Activated CD4-positive, alpha-beta memory T cell treated with anti-CD3 and anti-CD28 coated beads, Interleukin-2, amount 10 ng/mL, durations not matched to agents 7 days and 5 days (primary cell): ENCODE results near the gene RBP2. TPM values are rescaled to one million over a fixed set of nuclear protein-coding genes. Genes with fewer than 3 reads are reported as not detected.

Experiments
- CTCF ChIA-PET: fragments of 350-600 bp; sonication (Branson Sonifier 250); formaldehyde crosslinking; loops from one replicate; lab custom pipeline; 2021; ENCODE audit warnings: antibody characterized with exemption, inconsistent platforms; lab: Charles Lee
- POLR2A ChIA-PET: fragments of 350-600 bp; sonication (Branson Sonifier 250); formaldehyde crosslinking; loops from one replicate; lab custom pipeline; 2021; ENCODE audit warnings: antibody characterized with exemption; lab: Charles Lee
- DNase-seq: peaks from one replicate; pipeline ENCODE4 v3.0.0-alpha.2; 2020
- H3K27ac Mint-ChIP-seq: one replicate; pipeline ENCODE4 v1.8.0; 2021; ENCODE audit warnings: mild to moderate bottlenecking, mixed read lengths
- H3K27me3 Mint-ChIP-seq: one replicate; pipeline ENCODE4 v1.8.0; 2021; ENCODE audit warnings: mixed read lengths
- H3K36me3 Mint-ChIP-seq: one replicate; pipeline ENCODE4 v1.8.0; 2021; ENCODE audit warnings: low read depth, mixed read lengths
- H3K4me1 Mint-ChIP-seq: one replicate; pipeline ENCODE4 v1.8.0; 2021; ENCODE audit warnings: mixed read lengths
- H3K4me3 Mint-ChIP-seq: one replicate; pipeline ENCODE4 v1.8.0; 2021; ENCODE audit warnings: mild to moderate bottlenecking, mixed read lengths
- H3K9me3 Mint-ChIP-seq: one replicate; pipeline ENCODE4 v1.8.0; 2021; ENCODE audit warnings: mixed read lengths
- total RNA-seq, 2 experiments: library from RNA; stranded (reverse); gene quantifications; one replicate each; pipeline ENCODE4 v1.2.3, GENCODE V29; 2021

RBP2 gene
- total RNA-seq, 2 experiments from 2014 or later: not detected

DNA sequence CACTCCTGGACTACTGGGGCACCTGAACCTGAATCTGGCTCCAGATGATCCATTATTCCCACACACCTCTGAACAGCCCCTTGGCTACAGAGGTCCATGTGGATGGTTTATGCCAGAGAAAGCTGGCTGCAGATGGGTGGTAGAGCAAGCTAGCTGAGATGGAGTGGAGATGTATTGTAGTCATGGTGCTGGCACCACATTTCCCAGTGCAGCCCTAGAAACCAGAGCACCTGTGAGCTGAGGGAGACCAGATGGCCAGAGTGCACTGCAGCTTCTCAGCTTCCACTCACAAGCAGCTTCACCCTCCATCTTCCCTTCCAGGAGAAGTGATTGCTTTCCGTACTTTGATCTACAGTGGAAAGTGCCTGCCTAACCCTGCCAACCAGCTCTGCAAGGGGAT, 33.3 kb upstream of the RBP2 start:
- POLR2A ChIA-PET: no interaction called here
- H3K4me1 Mint-ChIP-seq: no peaks in the 10 kb centered on the region
- H3K27me3 Mint-ChIP-seq: no peaks in the 10 kb centered on the region
- no peak overlapping the region for H3K27ac Mint-ChIP-seq
- no peak overlapping the region for H3K4me3 Mint-ChIP-seq
- H3K9me3 Mint-ChIP-seq: no peaks in the 10 kb centered on the region
- CTCF ChIA-PET: no interaction called here
- no peaks in the 10 kb centered on the region for H3K36me3 Mint-ChIP-seq
- DNase-seq: no peak

DNA sequence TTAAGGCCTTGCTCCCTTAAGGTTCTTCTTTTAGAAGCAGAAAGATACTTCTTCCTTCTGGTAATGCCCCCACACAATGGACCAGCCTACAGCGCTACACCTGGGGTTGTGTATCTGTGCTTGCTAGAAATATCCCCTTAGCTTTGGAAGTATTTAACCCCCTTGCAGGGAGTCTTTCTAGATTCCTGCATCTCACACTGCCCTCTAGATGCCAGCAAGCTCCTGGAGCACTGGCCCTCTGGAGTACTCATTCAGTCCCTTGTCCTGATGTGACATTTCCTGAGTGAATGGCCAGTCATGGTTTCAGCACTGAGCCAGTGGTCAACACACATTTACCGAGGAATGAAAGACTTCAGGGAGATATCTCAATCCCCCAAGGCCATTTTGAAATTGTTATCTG, 30.4 kb upstream of the RBP2 start:
- no peaks in the 10 kb centered on the region for H3K9me3 Mint-ChIP-seq
- CTCF ChIA-PET: no interaction called here
- POLR2A ChIA-PET: no interaction called here
- no peaks in the 10 kb centered on the region for H3K4me1 Mint-ChIP-seq
- H3K36me3 Mint-ChIP-seq: no peaks in the 10 kb centered on the region
- H3K4me3 Mint-ChIP-seq: no peak overlapping the region
- H3K27ac Mint-ChIP-seq: no peak overlapping the region
- DNase-seq: no peak
- no peaks in the 10 kb centered on the region for H3K27me3 Mint-ChIP-seq

DNA sequence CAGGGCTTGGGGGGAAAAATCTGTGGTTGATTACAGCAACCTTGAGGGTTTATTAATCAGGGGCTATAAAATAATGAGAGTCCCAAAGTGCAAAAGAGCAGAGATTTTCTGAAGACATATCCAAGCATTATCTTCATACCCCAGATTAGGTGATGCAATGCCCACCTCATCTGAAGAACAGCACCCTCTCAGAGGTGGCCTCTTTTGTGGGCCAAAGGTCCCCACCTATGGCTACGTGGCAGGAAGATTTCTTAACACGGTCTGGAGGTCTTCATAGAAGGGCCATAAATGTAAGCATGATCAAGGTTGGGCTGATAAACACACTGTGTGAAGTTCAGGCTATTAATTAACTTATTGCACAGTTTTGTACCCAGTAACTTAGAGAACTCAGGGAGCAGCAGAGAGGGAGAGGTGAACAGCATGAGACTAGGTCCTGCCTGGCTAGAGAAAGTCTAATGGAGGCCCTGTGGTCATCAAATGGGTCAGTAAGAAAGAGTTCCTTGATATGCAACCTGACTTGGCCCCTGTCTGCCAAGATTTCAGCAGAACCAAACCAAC, 29.6 kb upstream of the RBP2 start:
- Mint-ChIP-seq H3K4me1 (no peaks in the 10 kb centered on the region), H3K27me3 (no peaks in the 10 kb centered on the region), H3K9me3 (no peaks in the 10 kb centered on the region), H3K4me3 (no peak overlapping the region), H3K36me3 (no peaks in the 10 kb centered on the region), H3K27ac (no peak overlapping the region)
- no peak for DNase-seq
- ChIA-PET POLR2A (no interaction called here), CTCF (no interaction called here)

DNA sequence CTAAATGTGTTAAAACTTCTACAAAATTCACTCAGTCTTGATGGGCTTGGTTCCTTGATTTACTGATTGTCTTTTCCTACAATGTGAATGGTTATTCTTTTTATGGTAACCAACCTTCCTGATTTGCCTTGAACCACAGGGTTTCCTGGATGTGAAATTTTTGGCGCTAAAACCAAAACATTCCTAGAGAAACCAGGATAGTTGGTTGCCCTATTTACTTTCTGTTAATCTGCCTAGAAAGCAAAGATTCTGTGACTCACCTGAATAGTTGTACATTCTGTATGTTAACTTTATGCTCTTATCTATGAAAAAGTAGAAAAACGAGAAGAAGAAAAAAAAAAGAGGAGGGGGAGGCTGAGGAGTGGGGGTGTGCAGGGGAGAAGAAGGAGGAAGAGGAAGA, 23.2 kb upstream of the RBP2 start:
- ChIA-PET POLR2A (no interaction called here), CTCF (no interaction called here)
- H3K9me3 Mint-ChIP-seq: peaks cover 2% of the 10 kb centered on the region
- no peaks in the 10 kb centered on the region for H3K27me3 Mint-ChIP-seq
- H3K27ac Mint-ChIP-seq: no peak overlapping the region
- no peak for DNase-seq
- H3K4me3 Mint-ChIP-seq: no peak overlapping the region
- H3K4me1 Mint-ChIP-seq: no peaks in the 10 kb centered on the region
- H3K36me3 Mint-ChIP-seq: no peaks in the 10 kb centered on the region

DNA sequence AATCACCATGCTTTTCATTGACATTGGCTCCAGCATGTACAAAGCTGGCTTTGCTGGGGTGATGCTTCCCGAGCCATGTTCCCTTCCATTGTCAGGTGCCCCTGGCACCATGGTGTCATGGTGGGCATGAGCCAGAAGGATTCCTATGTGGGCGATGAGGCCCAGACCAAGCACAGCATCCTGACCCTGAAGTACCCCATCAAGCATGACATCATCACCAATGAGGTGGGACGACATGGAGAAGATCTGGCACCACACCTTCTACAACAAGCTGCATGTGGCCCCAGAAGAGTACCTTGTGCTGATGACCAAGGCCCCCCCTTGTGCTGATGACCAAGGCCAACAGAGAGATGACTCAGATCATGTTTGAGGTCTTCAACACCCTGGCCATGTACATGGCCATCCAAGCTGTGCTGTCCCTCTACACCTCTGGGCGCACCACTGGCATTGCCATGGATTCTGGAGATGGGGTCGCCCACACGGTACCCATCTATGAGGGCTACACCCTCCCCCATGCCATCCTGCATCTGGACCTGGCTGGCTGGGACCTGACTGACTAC, 17.6 kb upstream of the RBP2 start:
- Mint-ChIP-seq H3K36me3 (no peaks in the 10 kb centered on the region), H3K27me3 (peaks cover 4% of the 10 kb centered on the region), H3K4me1 (no peaks in the 10 kb centered on the region), H3K9me3 (peaks cover 3% of the 10 kb centered on the region), H3K27ac (no peak overlapping the region), H3K4me3 (no peak overlapping the region)
- POLR2A ChIA-PET: no interaction called here
- CTCF ChIA-PET: no interaction called here
- no peak for DNase-seq

DNA sequence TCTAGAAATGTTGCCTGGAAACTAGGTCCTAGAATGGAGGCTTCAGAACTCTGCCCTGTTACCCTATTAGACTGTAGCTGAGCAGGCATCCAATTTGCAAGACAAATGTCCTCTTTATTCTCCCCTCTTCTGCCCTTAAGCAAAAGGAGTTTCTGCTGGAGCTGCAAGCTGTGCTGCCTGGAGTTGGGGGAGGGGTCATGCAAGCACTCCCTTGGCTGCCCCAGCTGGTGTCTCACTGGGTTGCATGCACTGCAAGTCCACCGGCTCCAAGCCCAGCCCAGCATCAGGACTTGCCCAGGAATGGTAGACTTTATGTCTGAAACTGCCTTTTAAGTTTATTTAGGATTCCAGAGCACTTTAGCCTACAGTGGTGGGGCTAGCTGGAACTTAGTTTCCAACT, 15.7 kb upstream of the RBP2 start:
- CTCF ChIA-PET: no interaction called here

GRCh38 chr3:139491027-139491700, 14.8 kb upstream of the RBP2 start:
- peaks cover 3% of the 10 kb centered on the region for H3K9me3 Mint-ChIP-seq
- H3K36me3 Mint-ChIP-seq: no peaks in the 10 kb centered on the region
- DNase-seq: no peak
- H3K4me1 Mint-ChIP-seq: no peaks in the 10 kb centered on the region
- POLR2A ChIA-PET: no interaction called here
- H3K27me3 Mint-ChIP-seq: peaks cover 8% of the 10 kb centered on the region
- H3K4me3 Mint-ChIP-seq: no peak overlapping the region
- CTCF ChIA-PET: no interaction called here
- H3K27ac Mint-ChIP-seq: no peak overlapping the region

More for the DNA sequence above, 15.7 kb upstream of the RBP2 start:
- H3K4me1 Mint-ChIP-seq: no peaks in the 10 kb centered on the region
- no peak for DNase-seq
- H3K9me3 Mint-ChIP-seq: peaks cover 3% of the 10 kb centered on the region
- no peak overlapping the region for H3K4me3 Mint-ChIP-seq
- POLR2A ChIA-PET: no interaction called here
- H3K36me3 Mint-ChIP-seq: no peaks in the 10 kb centered on the region
- no peak overlapping the region for H3K27ac Mint-ChIP-seq
- H3K27me3 Mint-ChIP-seq: peaks cover 8% of the 10 kb centered on the region

- ChIA-PET CTCF (no interaction called here), POLR2A (no interaction called here)
- H3K27ac Mint-ChIP-seq: no peak overlapping the region
- peaks cover 2% of the 10 kb centered on the region for H3K27me3 Mint-ChIP-seq
- no peak for DNase-seq
- H3K9me3 Mint-ChIP-seq: no peaks in the 10 kb centered on the region
- no peaks in the 10 kb centered on the region for H3K4me1 Mint-ChIP-seq
- no peaks in the 10 kb centered on the region for H3K36me3 Mint-ChIP-seq
- H3K4me3 Mint-ChIP-seq: no peak overlapping the region
Measured at GRCh38 chr3:139482206-139482605, 5.9 kb upstream of the RBP2 start.

DNA sequence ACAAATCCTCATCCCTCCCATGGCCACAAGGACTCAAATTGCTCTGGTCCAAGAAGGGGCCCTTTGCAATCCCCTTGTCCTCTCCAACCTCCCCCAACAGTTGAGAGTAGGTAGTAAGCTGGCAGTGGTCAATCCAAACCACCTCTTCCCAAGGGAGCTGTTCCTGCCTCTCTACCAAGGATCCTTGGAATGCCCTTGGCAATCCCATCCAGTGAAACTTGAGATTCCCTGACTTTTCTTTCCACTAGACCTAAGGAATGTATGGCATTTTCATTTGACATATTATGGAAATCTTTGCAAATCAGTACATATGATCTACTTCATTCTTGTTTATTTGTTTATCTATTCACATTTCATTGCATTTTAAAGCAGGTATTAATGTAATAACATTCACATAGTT, 4.8 kb upstream of the RBP2 start:
- H3K27ac Mint-ChIP-seq: no peak overlapping the region
- POLR2A ChIA-PET: no interaction called here
- no peak for DNase-seq
- no peaks in the 10 kb centered on the region for H3K36me3 Mint-ChIP-seq
- peaks cover 2% of the 10 kb centered on the region for H3K27me3 Mint-ChIP-seq
- no peak overlapping the region for H3K4me3 Mint-ChIP-seq
- no peaks in the 10 kb centered on the region for H3K4me1 Mint-ChIP-seq
- H3K9me3 Mint-ChIP-seq: no peaks in the 10 kb centered on the region
- CTCF ChIA-PET: no interaction called here

DNA sequence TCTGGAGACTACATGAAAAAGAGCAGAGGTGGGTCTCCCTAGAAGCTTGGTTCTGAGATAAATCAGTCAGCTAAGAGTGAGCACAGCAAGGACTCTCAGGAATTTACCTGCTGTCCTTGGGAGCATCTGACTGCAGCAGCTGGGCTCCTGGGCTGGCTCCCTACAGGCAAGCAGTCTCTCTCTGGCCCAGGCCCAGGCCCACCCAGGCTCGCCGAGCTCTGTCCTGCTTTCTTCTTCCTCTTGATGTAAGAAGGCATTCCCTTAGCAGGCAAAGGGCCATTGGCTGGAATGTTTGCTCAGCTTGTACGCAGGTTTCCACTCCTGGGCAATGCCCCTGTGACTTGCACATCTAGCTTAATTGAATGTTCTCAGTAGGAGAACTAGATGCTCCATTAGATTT, 4.3 kb upstream of the RBP2 start:
- H3K9me3 Mint-ChIP-seq: no peaks in the 10 kb centered on the region
- POLR2A ChIA-PET: no interaction called here
- H3K4me1 Mint-ChIP-seq: no peaks in the 10 kb centered on the region
- no peak overlapping the region for H3K4me3 Mint-ChIP-seq
- CTCF ChIA-PET: no interaction called here
- DNase-seq: no peak
- no peaks in the 10 kb centered on the region for H3K36me3 Mint-ChIP-seq
- H3K27me3 Mint-ChIP-seq: peaks cover 2% of the 10 kb centered on the region
- no peak overlapping the region for H3K27ac Mint-ChIP-seq

DNA sequence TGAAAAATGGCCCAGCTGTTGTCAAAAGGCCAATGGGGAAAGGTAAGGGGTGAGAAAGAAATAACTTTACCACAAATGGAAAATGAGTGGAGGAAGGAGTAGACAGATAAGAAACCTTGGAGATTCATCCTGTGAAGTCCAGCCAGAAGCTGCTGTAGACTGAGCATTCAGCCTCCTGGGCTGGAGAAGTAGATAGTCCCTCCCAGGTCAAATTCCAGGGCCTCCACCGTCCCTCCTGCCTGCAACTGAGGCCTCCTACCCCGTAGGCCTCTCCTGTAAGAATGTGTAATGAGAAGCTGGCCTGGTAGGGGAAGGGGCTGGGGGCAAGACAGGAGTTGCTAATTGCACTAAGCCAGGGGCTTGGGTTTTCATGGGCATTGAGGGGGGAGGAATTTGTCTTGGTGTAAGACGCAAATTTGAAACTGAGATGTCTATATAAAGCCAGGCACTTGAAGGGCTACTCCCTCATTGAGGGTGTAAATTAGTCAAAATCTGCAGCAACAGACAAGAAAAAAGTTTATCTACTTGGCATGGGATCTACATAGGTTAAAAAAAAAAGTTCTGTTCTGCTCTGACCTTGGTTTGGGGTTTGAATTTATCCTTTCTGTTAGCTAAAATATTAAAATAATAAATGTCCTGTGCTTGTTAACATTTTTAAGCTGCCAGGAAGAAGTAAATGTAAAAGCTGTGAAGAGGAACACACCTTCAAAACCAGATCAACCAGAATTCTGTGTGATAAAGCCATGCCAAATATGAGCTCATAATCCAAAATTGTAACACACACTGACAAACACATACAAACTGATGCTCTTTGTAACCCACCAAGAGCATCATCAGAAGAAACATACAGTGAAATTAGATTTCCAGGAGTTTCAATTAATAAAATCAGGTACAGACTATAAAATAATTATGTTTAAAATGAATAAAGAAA, 1.7 kb upstream of the RBP2 start:
- Mint-ChIP-seq H3K4me3 (no peak overlapping the region), H3K36me3 (no peaks in the 10 kb centered on the region)
- CTCF ChIA-PET: no interaction called here

DNA sequence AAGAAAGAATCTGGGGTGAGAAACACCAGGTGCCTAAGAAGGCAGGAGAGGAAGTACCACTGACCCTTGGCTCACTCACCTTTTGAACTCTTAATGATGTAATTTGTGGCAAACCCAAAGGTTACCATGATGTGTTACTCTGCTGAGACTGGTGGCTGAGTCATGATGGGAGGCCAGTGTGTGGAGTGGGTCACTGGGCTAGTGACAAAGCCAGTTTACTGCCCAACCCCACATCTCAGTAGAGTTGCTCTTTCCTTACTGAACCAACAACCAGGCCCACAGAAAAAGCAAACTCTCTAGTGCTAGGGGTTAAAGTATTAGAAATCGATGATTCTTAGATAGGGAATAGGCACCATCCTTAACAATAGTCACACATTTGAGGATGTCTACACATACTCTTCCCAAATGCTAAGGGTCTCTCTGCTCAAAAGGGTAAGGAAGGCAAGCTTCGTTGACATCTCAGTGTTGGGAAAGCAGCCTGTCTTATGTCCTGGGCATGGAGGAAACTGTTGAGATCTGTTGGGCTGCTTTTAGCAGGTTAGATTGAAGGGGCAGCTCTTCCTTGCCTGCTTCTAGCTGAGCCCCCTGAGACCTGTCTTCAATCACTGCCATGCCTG, 3.1 kb downstream of the RBP2 start:
- DNase-seq: no peak
- POLR2A ChIA-PET: no interaction called here
- no peaks in the 10 kb centered on the region for H3K9me3 Mint-ChIP-seq
- H3K4me1 Mint-ChIP-seq: no peaks in the 10 kb centered on the region
- no peak overlapping the region for H3K4me3 Mint-ChIP-seq
- CTCF ChIA-PET: no interaction called here
- no peak overlapping the region for H3K27ac Mint-ChIP-seq
- no peaks in the 10 kb centered on the region for H3K36me3 Mint-ChIP-seq
- peaks cover 2% of the 10 kb centered on the region for H3K27me3 Mint-ChIP-seq

More for the DNA sequence above, 1.7 kb upstream of the RBP2 start:
- Mint-ChIP-seq H3K27ac (no peak overlapping the region), H3K9me3 (no peaks in the 10 kb centered on the region), H3K27me3 (peaks cover 2% of the 10 kb centered on the region), H3K4me1 (no peaks in the 10 kb centered on the region)
- POLR2A ChIA-PET: no interaction called here
- DNase-seq: no peak

- H3K4me3 Mint-ChIP-seq: no peak overlapping the region
- CTCF ChIA-PET: no interaction called here
- no peaks in the 10 kb centered on the region for H3K9me3 Mint-ChIP-seq
- H3K27me3 Mint-ChIP-seq: peaks cover under 1% of the 10 kb centered on the region
- no peaks in the 10 kb centered on the region for H3K36me3 Mint-ChIP-seq
- no peaks in the 10 kb centered on the region for H3K4me1 Mint-ChIP-seq
- POLR2A ChIA-PET: no interaction called here
- no peak overlapping the region for H3K27ac Mint-ChIP-seq
- DNase-seq: no peak
Measured at GRCh38 chr3:139472380-139473010, 3.8 kb downstream of the RBP2 start.
